ENCODE measurements around the gene BCAP31. TPM values are rescaled to one million over a fixed set of nuclear protein-coding genes. Genes with fewer than 3 reads are reported as not detected.

The BCAP31 gene
- total RNA-seq, 1 experiment from 2014 or later: 138 TPM

DNA sequence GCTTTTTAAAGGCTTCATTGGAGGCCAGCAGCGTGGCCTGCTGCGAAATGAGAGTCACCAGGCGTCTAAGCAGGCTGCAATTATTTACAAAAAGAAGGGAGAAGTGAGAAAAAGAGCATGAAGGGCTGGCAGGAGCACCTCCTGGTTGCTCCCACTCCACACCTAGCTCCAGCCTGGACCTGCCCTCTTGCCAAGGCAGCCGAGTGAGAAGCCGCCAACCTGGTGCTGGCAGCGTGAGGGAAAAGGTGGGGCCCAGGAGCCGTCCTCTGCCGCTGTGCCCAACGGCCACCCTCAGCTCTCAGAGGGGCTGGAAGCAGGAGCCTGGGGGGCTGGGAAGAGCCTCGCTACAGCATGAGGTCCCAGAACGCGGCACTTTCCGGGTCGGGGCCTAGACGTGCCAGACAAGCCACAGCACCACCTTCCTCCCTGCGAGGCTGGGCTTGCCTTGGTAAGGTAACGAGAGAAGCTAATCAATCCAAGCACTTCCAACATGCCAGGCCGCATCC, 20.1 kb downstream of the BCAP31 start:
- Mint-ChIP-seq H3K4me1 (peaks cover 3 to 6% of the 10 kb centered on the region in 2 experiments; a peak in 3 of 4 replicates), H3K36me3 (ENCODE audit: insufficient read depth in 1 of 3, low read depth in 3 of 3) (peaks cover 25 to 59% (median 50%) of the 10 kb centered on the region in 3 experiments), H3K9me3 (peaks cover 64 to 78% of the 10 kb centered on the region in 2 experiments), H3K27ac (no peak overlapping the region), H3K4me3 (no peak overlapping the region), H3K27me3 (ENCODE audit: low read depth) (no peaks in the 10 kb centered on the region)
- no peak overlapping the region for H3K27ac ChIP-seq (ENCODE audit: insufficient read length, low read depth, low read length)
- H3K4me2 ChIP-seq (ENCODE audit: insufficient read depth, insufficient read length, low read length): no peak overlapping the region
- H3K9ac ChIP-seq (ENCODE audit: extremely low read depth, insufficient read length, low read length): no peak overlapping the region
- no peak overlapping the region for H2BK20ac ChIP-seq (ENCODE audit: low read depth, low read length, poor library complexity, severe bottlenecking)
- no peak overlapping the region for H2BK120ac ChIP-seq (ENCODE audit: low read depth, low read length, poor library complexity, severe bottlenecking)
- H3K56ac ChIP-seq (ENCODE audit: insufficient read length, low read depth, low read length): no peak overlapping the region
- H3K4me1 ChIP-seq (ENCODE audit: insufficient read depth, low read length): no peaks in the 10 kb centered on the region
- no peak overlapping the region for H4K8ac ChIP-seq (replicated peaks; ENCODE audit: insufficient read length, low read depth, low read length)
- H3K27me3 ChIP-seq (ENCODE audit: insufficient read depth, low read length): no peaks in the 10 kb centered on the region
- no peak overlapping the region for H2BK5ac ChIP-seq (ENCODE audit: insufficient read length, low read length)
- H3K79me2 ChIP-seq (ENCODE audit: insufficient read depth, low read length): no peaks in the 10 kb centered on the region
- no peak overlapping the region for H3K23ac ChIP-seq (ENCODE audit: insufficient read length, low read depth, low read length)
- no peak overlapping the region for H2AK5ac ChIP-seq (ENCODE audit: insufficient read length, low read length)
- H4K5ac ChIP-seq (ENCODE audit: insufficient read length, low read depth, low read length): no peak overlapping the region
- no peak overlapping the region for H3K14ac ChIP-seq (ENCODE audit: insufficient read depth, low read length)
- H3K23me2 ChIP-seq (ENCODE audit: insufficient read length, low read depth, low read length, poor library complexity, severe bottlenecking): no peaks in the 10 kb centered on the region
- no peak overlapping the region for H2BK15ac ChIP-seq (ENCODE audit: low read depth, low read length)
- no peak overlapping the region for H4K91ac ChIP-seq (ENCODE audit: insufficient read length, low read depth, low read length)
- H3K79me1 ChIP-seq (ENCODE audit: insufficient read depth, low read depth, low read length, poor library complexity, severe bottlenecking): no peaks in the 10 kb centered on the region
- H3K4ac ChIP-seq (ENCODE audit: low read depth, low read length): no peak overlapping the region
- no peak for DNase-seq
- H3K9me3 ChIP-seq (ENCODE audit: control insufficient read depth, low read depth, low read length): peaks cover 6% of the 10 kb centered on the region
- TF ChIP-seq, protein P1, sequence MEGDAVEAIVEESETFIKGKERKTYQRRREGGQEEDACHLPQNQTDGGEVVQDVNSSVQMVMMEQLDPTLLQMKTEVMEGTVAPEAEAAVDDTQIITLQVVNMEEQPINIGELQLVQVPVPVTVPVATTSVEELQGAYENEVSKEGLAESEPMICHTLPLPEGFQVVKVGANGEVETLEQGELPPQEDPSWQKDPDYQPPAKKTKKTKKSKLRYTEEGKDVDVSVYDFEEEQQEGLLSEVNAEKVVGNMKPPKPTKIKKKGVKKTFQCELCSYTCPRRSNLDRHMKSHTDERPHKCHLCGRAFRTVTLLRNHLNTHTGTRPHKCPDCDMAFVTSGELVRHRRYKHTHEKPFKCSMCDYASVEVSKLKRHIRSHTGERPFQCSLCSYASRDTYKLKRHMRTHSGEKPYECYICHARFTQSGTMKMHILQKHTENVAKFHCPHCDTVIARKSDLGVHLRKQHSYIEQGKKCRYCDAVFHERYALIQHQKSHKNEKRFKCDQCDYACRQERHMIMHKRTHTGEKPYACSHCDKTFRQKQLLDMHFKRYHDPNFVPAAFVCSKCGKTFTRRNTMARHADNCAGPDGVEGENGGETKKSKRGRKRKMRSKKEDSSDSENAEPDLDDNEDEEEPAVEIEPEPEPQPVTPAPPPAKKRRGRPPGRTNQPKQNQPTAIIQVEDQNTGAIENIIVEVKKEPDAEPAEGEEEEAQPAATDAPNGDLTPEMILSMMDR (conservative IDR thresholded peaks at IDR 0.05): no peak
- no peaks in the 10 kb centered on the region for H4K20me1 ChIP-seq (ENCODE audit: control insufficient read depth, insufficient read depth, insufficient read length)
- H2AFZ ChIP-seq (ENCODE audit: low read length): no peak overlapping the region
- no peak overlapping the region for H3K18ac ChIP-seq (ENCODE audit: insufficient read length, low read depth, low read length)
- H3T11ph ChIP-seq (ENCODE audit: low read length): no peak overlapping the region
- H2BK12ac ChIP-seq (ENCODE audit: insufficient read length, low read depth, low read length): no peak overlapping the region
- no CpG with 5 or more reads among the region's 18 CpGs for WGBS (ENCODE audit: extremely low coverage, insufficient read length, low lambda C conversion rate)
